Activated T-cell treated with anti-CD3 and anti-CD28 coated beads for 4 hours (primary cell): ENCODE measurements around the gene TNFSF13.

ENCODE experiments used
- DNase-seq: peaks from one replicate; pipeline ENCODE4 v3.0.0-alpha.2; 2020

The TNFSF13 gene

DNA sequence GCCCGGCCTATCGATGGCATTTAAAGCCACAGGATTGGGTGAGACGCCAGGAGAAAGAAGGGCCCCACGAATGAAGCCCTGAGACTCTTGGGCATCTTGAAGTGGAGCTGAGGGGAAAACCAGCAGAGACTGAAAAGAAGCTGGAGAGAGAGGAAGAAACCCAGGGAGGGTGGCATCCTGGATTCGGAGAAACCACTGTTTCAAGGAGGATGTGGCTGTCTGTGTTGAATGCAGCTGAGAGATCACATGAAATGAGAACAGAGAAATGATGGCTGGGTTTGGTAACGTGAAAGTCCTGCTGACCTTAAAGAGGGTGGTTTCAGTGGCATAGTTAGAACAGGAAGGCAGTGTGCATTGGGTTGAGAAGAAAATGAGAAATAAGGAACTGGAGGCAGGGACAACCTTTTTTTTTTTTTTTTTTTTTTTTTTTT lies 5.9 kb upstream of the TNFSF13 start:
- DNase-seq: no peak

DNA sequence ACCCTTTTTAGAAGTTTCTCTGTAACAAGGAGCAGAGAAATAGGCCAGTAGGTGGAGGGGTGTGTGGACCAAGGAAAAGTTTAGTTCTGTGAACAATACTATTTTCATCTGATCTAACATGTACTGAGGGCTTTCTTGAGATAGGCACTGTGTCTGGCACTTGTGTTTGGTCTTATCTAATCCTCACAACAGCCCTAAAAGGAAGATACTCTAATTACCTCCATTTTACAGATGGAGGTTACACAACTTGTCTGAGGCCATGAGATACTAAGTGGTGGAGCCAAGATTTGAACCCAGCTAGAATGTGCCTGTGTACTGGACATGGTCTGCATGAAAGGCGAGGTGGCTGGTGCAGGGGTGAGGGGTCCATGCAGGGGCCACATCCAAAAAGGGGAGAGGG lies 5.2 kb upstream of the TNFSF13 start:
- no peak for DNase-seq

- no peak for DNase-seq
Measured at GRCh38 chr17:7555320-7555948, 3.1 kb upstream of the TNFSF13 start.

DNA sequence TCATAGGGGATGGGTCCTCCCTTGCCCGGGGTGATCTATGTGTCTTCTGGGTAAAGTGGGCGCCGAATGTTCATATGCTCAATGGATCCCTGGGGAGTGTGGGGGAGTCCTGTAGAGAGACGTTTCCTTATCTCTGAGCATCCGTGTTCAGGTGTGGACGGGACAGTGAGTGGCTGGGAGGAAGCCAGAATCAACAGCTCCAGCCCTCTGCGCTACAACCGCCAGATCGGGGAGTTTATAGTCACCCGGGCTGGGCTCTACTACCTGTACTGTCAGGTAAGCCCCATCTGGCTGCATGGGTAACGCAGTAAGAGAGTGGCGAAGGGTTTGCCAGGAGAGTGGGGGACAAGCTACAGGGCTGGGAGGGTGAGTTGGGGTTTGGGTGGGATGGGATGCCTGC lies 1.9 kb upstream of the TNFSF13 start:
- DNase-seq: no peak

DNA sequence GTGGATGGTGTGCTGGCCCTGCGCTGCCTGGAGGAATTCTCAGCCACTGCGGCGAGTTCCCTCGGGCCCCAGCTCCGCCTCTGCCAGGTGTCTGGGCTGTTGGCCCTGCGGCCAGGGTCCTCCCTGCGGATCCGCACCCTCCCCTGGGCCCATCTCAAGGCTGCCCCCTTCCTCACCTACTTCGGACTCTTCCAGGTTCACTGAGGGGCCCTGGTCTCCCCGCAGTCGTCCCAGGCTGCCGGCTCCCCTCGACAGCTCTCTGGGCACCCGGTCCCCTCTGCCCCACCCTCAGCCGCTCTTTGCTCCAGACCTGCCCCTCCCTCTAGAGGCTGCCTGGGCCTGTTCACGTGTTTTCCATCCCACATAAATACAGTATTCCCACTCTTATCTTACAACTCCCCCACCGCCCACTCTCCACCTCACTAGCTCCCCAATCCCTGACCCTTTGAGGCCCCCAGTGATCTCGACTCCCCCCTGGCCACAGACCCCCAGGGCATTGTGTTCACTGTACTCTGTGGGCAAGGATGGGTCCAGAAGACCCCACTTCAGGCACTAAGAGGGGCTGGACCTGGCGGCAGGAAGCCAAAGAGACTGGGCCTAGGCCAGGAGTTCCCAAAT lies 1.3 kb upstream of the TNFSF13 start:
- DNase-seq: no peak

DNA sequence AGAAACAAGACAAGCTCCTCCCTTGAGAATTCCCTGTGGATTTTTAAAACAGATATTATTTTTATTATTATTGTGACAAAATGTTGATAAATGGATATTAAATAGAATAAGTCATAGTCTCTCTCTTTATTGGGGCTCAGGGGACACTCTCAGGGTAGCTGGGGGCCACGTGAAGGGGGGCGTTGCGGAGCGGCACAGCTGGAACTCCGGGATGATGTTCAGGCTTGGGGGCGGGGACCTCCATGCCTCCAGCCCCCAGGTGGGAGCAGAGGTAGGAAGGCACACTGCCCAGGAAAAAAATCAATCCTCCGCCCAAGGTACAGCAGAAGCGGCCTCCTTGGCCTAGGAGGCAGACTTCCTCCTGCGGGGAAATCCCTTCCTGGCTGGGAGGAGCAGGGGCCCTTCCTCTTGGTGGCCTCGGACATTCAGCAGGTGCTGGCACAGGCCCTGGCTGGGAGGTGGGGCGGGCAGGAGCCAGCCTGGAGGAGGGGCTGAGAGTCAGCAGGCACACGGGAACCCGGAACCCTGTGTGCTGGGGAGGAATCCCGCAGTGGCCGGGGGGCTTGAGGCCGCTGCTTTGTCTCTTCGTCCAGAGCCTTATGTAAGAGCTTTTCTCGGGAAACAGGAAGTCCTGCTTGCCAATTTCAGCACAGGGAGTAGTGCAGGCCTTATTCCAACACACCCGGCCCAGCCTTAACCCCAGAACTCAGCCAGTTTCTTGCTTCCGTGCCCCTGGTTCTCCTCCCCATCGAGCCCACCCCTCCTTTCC lies 591 bp upstream of the TNFSF13 start:
- DNase-seq: no peak

DNA sequence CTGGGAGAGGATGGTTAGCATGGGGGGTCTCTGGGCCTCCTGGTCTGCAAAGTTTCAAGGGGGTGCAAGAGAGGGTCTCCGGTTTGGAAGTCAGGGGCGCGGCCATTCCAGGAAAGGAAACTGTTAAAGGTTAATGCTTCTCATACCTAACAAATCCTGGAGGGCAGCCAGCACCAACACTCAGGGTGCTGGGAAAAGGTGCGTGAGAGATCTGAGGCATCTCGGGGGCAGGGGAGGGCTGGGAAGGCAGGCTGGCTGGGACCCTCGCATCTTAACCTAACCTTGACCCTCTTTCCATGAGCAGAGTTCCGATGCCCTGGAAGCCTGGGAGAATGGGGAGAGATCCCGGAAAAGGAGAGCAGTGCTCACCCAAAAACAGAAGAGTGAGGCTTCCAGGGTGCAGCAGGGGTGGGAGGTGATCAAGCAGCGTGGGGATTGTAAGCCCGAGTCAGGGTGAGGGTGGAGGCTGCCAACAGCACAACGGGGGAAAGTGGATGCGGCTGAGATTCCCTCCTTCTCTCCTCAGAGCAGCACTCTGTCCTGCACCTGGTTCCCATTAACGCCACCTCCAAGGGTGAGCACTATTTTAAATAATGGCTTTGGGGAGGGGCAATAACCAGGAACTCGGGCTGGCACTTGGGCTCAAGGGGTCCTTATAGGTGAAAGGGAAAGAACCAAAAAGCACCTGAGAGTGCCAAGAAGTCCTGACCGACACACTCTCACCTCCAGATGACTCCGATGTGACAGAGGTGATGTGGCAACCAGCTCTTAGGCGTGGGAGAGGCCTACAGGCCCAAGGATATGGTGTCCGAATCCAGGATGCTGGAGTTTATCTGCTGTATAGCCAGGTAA lies 996 bp downstream of the TNFSF13 start:
- DNase-seq: no peak

GRCh38 chr17:7560172-7561027 lies 1.9 kb downstream of the TNFSF13 start:
- DNase-seq: no peak

GRCh38 chr17:7561028-7561575 lies 2.6 kb downstream of the TNFSF13 start:
- DNase-seq: peak; percentile 77

DNA sequence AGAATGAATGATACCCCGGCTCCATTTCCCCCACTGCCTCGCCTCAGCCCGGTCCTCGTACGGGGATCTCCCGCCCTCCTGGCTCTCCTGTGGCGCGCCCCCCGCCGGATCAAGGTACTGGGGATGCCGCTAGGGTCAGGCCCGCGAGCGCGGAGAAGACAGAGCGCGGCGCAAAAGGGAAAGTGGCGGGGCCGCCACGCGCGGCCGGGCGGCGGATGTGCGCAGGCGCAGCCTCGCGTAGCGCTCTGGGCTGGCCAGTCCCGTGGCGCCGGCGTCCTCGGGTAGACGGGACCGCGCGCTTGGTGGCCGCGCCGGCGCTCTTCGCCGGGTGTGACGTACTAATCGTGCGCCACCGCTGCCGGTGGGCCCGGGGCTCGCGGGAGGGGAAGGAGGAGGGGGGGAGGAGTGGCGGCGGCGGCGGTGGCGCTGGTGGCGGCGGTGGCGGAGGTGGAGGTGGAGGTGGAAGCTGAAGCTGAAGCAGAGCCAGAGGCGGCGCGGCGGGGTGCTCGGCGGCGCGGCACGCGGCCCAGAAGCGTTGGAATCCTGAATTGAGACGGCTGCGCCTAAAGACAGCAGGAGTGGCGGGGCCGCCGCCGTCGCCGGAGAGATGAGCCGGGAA lies 3.1 kb downstream of the TNFSF13 start, which contains the start of gene SENP3:
SENP3 (plus strand) TSS at position 331 of the 619 bp plus-strand sequence. CDS start 1,158 bp downstream, outside the sequence.
- DNase-seq: peak; percentile 86

GRCh38 chr17:7562208-7562605 lies 3.7 kb downstream of the TNFSF13 start:
- DNase-seq: no peak

- DNase-seq: no peak
Measured at GRCh38 chr17:7563115-7563869, 4.7 kb downstream of the TNFSF13 start.

GRCh38 chr17:7569571-7569970 lies 11.0 kb downstream of the TNFSF13 start:
- no peak for DNase-seq

DNA sequence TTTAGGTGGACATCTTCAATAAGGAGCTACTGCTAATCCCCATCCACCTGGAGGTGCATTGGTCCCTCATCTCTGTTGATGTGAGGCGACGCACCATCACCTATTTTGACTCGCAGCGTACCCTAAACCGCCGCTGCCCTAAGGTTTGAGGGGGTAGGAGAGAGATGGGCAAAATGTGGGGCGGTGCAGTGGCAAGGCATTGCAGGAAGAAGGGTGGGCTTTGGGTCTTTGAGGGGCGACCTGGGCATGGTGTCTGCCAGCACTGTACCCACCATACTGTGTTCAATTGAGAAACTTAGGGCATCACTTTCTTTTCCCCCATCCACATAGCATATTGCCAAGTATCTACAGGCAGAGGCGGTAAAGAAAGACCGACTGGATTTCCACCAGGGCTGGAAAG lies 11.8 kb downstream of the TNFSF13 start:
- DNase-seq: no peak

DNA sequence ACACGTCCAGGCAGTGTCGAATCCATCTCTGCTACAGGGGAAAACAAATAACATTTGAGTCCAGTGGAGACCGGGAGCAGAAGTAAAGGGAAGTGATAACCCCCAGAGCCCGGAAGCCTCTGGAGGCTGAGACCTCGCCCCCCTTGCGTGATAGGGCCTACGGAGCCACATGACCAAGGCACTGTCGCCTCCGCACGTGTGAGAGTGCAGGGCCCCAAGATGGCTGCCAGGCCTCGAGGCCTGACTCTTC lies 13.7 kb downstream of the TNFSF13 start:
- no peak for DNase-seq

DNA sequence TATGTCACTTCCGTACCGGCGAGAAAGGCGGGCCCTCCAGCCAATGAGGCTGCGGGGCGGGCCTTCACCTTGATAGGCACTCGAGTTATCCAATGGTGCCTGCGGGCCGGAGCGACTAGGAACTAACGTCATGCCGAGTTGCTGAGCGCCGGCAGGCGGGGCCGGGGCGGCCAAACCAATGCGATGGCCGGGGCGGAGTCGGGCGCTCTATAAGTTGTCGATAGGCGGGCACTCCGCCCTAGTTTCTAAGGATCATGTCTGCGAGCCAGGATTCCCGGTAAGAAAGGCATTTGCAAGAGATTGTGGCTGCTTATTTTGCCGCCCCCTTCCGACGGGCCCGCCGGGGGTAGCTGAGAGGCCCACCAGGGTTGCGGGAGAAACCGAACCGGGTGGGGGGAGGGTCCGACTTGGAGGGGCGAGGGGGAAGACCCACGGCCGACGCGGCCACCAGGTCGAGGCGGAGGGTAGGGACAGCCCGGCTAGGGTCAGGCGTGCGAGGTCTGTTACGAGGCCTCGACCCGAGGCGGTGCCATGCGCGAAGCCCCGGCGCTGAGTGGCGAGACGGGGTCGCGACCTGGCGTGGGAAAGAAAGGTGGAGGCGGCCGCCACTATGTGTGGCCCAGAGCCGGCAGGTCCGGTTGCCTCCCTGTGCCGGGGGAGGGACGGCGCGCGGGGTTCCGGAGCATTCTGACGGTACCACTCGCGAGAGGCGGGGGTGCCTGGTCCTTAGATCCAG lies 14.2 kb downstream of the TNFSF13 start:
- peak; percentile 99 for DNase-seq

- peak; percentile 87 for DNase-seq
Measured at GRCh38 chr17:7573324-7574080, 15.0 kb downstream of the TNFSF13 start.

DNA sequence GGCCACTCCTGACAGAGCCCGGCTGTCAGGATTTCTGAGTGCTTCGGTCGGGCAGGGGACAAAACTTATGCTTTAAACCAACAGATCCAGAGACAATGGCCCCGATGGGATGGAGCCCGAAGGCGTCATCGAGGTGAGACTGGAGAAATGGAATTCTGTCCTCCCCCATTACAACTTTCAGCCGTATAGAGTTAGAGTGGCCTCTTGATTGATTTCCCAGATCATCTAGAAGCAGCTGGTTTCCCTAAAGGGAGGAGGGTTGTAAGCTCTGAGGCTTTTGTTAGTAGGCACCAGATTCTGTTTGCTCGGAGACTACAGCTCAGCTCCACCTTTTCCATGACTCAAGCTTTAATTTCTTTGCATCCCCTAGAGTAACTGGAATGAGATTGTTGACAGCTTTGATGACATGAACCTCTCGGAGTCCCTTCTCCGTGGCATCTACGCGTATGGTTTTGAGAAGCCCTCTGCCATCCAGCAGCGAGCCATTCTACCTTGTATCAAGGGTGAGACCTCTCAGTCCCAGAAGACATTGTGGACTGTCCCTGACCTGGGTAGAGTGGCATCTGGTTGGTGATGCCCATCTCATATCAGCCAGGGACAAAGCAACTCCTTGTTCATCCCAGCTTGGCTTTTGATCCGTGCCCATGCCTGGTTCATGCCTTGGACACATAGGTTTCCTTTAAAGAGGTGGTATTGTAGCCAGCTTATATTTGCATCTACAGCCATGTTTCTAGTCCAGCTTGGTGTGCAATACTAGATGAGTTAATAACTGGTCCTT lies 15.8 kb downstream of the TNFSF13 start:
- DNase-seq: no peak

DNA sequence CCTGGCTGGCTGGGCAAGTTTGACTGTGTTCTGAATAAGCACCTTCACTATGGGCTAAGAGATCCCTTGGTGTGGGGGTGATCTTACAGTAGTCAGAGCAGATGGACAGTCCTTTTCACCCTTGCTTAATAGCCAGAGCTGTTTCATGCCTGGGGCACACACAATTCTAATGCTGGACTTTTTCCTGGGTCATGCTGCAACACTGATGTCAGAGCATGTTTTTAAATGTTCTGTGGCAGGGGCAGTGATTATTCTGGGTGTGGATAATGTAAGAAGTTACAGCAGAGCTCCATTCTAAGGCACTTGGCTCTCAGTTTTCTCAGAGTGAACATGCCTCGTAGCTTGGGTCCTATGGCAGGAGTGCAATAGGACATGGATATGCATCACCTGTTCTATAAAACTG lies 16.9 kb downstream of the TNFSF13 start:
- DNase-seq: no peak
